Iris pigment epithelial cell (primary cell): Measurements from ENCODE around the gene NFIB.

Experiments used
- DNase-seq: peaks from one replicate; pipeline ENCODE4 v3.0.0-alpha.2; 2011; ENCODE audit warnings: low read depth

Gene NFIB

DNA sequence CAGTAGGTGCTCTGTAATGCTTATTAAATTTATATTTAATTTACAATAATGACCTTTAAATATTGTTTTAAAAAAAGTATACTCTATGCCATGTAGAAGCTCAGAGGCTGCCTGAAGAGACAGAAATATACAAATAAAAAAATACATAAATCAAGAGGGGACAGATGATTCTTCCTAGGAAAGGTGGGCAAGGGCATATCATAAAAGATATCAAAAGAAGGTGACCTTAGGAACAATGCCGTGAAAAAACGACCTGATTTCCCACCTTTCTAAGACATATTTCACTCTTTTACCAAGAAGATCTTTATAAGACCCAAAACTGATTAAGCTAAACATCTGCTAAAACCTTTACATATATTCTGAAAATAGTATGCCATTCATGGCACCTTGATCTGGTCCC is 128.9 kb downstream of the NFIB start:
- DNase-seq: no peak

DNA sequence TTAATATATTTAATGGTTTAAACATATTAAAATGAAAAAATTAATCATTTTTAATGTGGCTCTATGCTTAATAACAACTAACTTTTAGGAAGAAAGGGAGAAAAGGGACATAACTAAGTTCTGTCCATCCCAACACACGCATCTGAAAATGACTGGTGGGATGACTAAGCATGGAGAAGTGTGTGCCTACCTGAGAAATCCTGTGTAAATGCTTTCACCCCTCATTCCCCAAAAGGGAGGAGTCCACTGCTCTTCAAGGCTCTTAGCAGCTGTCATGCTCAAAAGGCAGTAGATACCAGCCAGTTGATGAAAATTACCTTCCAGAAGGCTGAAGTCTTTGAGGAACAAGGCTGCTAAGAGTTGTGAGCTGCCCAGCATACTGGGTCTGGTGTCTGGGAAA is 130.9 kb downstream of the NFIB start:
- DNase-seq: no peak

DNA sequence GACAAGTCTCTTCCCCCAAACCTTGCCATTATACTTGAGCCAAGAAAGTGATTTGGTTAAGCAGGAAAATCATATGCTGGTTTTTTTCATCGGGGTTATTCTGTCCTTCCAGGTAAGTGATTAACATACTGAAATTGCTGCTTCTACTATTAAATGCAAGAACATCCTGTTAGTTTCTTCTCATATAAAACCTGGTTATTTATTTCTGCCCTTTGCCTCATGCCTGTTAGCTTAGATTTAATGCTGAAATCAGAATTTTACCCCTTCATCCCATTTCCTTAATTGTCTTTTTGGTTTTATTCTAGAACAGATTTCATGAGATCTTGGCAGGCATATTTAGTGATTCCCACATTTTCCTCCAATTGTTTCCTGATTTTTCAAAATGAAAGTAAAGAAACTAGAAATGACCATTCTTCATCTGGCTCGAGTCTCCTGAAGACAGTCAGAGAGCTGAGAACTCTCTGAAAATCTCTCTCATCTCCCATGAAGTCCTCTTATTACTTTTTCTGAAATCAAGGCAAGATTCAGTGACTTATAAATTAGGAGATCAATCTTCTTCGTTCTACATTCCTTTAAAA is 132.9 kb downstream of the NFIB start:
- DNase-seq: no peak

DNA sequence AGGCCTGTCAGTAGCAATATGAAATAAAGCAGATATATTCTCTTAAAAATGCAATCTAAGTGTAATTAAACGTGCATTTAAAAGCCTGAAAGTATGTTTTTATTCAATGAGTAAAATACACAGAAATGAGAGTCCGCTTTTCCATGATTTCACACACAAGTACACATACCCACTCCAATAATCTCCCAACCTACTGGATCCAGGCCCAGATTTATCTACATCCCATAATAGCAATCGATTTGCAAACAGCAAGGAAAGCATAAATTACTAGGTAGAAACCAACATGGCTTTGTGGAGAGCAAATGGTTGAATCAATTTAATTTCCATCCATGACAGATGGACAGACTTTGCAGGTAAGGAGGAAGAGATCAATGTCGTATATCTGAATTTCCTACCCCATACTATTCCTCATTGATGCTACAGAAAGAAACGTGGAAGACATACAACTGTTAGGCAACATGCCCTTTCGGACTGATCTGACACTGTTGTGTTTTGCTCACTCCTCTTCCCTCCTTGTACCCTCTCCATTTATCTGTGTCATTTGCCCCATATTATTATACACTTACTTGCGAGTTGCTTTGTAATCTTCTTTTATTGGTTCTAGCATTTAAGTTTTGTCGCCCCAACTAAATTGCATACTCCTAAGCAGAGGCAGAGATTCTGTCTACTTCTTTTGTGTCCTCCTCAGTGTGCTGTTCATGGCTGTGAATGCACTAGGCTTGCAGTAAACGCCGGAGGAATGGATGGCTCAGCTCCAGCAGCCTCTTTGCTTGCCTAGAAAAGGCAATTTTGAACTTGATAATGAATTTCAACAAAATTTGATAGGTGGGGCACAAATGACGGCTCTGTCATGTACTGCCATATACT is 133.6 kb downstream of the NFIB start:
- DNase-seq: no peak

DNA sequence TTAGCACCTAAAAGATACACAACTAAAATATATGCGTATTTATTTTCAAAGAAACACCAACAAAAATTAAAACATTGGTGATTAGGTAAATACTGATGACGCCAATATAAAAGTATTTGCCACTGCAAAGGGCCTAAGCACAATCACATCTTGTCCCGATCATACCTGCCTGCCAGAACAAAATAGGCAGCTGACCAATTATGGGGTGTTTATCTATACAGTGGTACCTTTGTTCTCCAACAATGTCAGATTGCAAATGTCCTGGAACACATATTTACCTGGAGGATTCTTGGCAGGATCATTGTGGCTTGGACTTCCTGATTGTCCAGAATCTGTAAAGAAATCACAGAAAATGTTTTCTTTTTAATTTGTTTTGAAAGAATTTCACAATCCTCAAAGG is 134.5 kb downstream of the NFIB start:
- no peak for DNase-seq

DNA sequence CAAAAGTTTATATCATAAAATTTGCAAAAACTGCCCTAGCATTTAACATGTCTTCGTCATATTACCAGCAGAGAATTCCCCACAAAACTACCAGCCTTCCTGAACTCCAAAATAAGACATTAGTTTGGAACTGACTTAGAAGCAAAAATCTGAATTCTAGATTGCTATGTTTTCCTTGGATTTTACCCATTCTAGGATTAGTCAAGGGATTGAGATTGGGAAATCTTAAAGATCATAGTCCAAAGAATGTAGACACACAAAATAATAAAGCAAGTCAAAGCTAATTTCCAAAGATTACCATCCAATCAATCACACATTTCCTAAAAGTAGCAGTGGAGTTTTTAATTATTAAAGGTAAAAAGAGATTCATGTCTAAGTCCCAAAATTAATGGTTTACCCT is 138.2 kb downstream of the NFIB start:
- no peak for DNase-seq

DNA sequence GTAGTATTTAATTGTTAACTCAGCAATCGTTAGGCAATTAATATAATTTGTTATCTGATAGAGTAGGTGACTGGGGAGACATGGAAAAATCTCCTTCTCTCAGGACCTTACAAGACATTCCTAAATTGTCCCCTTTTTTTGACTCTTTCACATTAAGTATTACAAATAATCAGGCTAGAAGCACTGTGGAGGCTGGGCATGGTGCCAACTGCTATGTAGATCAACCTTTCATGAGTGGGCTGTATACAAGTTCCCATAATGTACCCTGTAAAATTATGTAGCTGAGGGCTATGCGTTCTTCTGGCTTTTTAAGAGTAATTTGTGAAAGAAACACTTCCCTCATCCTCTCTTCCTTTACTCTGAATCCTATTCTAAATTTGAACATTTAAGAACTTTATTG is 140.2 kb downstream of the NFIB start:
- no peak for DNase-seq

DNA sequence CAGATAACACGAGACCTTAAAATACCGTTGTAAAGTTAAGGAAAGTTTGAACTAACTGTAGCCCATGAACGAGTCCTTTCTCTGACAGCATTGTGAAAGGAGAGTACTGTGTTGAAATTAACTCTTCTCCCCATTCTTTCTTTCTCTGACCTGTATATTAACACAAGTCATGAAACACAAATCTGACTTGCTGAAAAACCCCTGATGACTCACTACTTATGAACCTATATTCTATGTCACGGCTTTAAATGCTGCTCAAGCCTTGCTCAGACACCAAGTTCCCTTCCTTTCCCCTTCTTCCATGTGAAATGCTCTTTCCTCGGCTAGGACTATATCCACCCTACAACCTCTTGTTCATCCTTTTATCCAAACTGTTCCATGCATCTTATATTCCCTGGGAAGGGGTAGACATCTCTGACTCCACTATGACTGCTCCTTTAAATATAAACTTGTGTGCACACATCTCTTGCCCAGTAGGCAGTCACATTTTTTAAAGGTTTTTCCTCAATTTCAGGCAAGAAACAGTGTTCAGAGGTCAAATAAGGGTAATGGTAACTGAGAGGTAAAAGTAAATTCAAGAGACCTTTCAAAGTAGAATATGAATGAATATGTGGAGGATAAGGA is 142.9 kb downstream of the NFIB start:
- DNase-seq: peak; percentile 91

DNA sequence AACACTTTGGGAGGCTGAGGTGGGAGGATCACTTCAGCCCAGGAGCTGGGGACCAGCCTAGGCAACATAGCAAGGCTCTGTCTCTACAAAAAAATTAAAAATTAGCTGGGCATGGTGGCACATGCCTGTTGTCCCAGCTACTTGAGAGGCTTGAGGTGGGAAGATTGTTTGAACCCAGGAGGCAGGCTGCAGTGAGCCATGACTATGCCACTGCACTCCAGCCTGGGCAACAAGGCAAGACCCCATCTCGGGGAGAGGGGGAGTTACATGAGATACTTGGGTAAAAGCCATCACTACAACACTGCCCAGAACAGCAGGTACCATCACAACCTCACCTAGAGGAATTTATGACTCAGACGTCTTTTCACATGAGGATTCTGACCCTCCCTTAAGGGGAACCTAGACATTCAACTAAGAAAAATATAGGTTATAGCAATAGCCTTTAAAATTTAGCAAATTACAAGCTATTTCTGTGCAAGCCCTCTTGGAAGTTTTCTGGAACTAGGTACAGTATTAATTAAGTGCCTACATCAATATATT is 143.5 kb downstream of the NFIB start:
- DNase-seq: no peak

DNA sequence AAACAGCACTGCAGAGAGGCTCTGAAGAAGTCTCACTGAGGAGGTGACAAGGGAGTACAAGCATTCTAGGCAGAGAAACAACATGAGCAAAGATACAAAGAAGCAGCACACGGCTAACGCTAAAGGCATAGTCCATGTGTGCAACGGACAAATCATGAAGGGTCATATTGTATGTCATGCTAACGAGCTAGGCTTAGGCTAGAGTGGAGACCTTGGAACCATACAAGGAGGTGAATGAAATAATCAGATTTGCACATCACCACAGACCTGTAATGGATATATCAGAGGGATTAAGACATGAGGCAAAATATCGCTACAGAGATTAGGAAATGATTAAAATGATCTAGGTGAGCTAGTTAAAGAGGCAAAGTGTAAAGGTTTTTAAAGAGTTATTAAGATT is 145.6 kb downstream of the NFIB start:
- no peak for DNase-seq

DNA sequence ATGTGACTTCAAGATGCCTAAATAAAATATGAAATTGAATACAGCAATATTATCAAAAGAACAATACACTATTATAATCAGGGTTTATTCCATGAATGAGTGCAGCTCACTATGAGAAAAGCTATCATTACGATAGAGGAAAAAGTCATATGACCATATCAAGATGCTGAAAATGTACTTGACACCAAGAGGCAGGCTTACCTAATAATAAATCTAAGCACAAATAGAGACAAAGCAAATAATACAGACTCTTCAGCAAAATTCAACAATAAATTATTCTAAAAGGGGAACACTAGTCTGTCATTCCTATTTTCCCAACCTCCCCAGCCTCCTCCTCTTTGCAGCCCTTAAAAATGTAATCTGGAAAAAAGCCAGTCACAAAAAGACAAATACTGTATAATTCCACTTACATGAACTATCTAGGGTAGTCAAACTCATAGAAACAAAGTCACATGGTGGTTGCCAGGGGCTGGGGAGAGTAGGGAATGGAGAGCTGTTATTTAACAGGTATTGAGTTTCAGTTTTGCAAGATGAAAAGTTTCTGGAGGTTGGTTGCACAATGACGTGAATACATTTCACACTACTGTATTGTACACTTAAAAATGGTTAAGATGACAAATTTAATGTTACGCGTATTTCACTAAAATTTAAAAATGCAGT is 148.4 kb downstream of the NFIB start:
- DNase-seq: peak; percentile 56

DNA sequence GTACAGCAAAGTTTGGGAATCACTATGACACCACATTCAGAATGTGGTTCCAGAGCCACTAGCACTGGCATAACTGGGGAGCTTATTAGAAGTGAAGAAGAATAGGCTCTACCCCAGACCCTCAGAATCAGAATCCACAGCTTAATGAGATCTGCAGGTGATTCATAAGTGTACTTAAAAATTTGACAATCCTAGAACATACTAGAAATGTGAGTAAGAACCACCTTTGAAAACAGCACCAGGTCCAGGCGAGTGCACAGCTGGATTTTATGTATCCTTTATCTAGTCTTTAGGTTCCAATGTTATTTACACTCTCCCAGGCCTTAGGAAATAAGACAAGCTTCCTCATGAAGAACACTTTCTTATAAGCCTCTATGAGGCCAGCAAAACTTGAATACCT is 149.0 kb downstream of the NFIB start:
- no peak for DNase-seq

DNA sequence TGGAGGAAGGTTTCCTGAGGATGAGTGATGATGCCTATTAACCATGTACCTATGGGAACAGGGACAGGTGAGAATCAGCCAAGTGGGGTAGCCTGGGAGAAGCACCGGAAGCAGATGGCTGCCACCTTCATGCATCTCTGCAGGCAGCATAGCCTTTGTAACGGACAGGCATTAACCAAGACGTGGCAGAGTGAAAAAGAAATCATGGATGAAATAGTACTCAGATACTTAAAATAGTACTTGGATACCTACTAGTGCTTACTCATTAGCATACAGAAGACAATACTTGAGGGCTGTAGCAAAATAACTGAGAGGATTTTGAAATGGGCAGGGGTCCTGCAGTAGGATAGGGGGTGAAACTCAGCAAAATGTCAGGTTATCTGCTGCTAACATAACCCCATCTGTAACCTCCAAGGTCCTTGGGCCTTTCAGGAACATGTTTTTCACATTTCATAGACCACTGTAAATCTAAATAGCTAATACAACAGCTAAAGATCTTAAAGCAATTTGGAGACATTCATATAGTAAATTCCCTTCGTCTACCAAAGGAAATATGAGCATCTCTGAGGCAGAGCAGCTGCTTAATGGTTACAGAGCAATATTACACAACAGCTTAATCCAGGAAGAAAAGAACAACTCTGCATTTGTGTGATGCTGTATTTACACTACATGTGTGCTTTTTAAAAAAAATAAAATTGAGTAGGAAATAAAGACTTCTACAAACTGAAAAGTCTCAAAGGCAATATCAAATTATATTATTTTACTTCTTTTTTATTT is 154.3 kb downstream of the NFIB start:
- DNase-seq: peak; percentile 76

DNA sequence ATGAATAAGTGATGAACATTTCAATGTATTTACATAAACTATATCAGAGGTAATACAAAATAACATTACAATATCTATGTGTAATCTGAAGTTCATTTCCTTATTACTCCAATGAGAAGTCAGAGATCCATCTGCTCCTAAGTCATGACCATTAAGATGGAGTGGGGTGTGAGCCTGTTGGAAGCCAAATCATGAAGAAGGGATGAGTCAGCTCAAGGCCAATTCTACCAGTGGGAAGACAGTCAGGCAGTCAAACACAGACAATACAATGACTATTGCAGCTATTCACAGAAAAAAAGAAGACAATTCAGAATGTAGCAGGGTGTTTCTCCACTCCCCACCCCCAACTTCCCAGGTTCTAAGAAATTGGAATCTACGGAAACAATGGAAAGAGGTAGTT is 155.0 kb downstream of the NFIB start:
- DNase-seq: peak; percentile 77

DNA sequence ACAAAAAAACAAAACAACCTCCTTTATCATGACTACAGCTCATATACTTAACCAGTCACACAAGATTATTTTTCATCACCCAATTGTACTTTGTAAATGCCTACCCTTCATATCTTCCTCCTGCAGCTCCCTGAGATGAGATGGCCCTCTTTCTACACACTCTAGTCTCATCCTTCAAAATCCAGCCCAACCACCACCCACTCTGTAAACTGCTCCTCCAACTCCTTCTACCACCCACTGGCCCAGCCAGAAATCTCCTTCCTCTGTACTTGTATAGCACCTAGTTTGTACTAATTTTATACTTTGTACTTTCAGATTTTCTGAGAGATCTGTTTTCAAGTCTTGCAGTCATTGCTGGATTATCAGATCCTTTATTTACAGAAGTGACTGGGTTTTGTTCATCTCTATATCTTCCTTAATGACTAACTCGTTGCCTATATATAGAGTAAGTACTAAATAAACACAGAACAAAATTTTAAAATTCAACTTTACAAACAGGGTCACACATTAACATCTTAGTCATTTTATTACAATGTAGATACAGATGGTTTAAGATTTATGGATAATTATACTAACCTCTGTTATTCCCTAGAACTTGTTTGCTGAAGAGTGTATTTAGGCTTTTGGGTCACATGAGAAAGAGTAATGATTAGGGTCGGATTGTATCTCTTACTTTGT is 155.7 kb downstream of the NFIB start:
- DNase-seq: no peak

DNA sequence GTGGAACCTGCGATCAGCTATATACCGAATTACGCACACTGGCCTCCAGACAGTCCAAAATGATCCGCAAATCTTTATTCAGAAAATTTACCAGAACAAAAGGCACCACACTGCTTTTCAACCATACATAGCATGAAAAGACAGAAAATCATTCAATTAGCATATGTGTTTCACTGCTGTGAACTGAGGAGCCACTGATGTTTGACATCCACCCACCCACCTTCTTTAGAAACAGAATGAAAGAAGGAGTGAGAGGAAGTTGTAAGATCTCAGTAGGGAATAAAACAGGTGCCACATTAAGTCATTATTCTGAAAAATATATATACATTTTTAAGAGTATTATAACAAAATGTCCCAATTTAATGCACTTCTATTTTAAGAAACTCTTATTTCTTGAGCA is 156.8 kb downstream of the NFIB start:
- no peak for DNase-seq

DNA sequence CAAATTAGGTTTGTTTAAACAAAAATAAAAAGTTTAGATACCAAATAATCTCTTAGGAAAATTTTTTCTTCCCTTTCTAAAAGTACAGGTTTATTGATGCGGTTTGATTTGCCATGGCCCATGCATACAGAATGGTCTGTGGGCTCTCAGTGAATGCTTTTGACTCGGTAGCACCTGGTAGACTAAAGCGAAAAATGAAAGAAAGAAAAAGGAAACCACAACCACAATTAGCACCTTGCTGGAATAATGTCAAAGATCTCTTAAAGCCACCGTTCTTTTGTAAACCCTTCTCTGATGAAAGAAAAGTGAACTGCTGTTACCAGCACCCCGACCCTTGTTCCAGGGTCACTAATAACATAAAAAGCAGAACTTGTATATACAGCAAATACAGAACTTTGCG is 157.9 kb downstream of the NFIB start:
- no peak for DNase-seq

DNA sequence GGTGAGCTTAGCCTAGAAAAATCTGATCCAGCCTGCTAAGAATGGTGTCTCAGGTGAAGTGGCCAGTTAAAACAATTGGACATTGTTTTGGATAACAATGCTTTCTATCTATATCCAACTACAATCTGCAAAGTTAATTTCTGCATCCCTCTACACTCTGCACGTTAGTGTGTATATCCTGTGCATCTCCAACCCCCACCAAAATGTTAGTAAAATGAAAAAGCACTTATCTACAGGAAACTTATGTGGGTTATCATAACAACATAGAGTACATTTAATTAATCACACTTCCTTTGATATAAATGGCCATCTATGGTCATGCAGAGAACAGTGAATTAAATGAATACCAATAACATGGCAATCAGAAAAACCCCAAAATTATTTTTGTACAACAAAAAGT is 158.7 kb downstream of the NFIB start:
- no peak for DNase-seq

DNA sequence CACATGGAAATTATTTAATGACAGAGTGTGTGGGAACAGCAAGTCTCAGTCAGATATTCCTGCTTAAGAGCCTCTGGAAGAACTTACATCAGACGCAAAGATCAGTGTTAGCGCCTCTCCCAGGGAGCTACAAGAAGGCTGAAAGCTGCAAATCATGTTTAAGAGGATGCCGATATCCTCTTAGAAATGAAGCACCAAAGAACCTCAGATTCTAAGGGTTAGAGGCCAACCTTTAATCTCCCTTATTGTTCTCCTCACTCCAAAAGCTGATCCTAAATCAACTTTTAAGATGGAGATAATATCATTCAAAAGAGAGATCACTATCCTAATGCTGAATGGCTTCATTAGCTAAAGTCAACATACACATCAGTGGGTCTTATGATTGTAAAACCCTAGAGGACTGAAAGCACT is 160.6 kb downstream of the NFIB start:
- DNase-seq: no peak

DNA sequence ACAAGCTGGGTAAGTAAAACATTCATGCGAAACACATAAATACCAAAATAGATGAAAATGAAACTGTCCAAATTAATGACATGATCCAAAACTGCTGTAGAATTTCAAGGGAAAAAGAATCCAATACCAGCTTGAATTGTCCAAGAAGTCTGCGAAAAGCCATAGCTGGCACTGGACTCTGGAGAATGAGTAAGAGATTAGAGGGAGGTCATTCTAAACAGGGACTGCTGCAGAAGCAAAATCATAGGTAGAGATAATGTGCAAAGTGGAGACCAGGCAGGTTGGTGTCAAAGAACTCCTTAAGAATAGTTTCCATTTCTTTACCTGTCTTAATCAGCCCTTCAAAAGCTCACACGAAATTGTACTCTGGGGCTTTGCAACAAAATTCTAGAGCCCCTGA is 162.5 kb downstream of the NFIB start:
- no peak for DNase-seq

DNA sequence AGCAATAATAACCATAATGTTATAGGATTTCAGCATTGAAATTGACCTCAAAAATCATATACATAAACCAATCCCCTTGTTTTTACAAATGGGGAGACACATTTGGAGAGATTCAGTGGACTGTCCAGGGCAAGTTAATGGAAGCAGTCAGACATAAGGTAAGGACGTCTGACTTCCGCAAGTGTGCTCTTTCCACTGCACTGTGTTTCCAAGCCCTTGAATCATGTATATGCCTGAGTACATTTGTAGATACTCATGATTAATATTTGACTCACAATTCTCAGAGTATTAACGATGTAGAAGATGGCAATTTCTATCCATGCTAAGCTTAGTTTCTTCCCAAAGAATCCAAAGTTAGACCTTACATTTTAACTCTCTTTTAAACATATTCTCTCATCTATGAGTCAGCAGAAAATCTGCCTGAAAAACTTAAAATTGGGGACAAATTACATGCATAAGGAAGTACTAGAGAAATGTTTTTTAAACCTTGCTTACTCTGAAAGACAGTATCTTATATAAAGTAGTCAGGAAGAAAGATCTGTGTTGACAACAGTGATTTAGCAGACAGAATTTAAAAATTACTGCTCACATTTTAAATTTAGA is 165.3 kb downstream of the NFIB start:
- no peak for DNase-seq
